HFFc6 (cell line): Measurements from ENCODE around the gene GASK1A. TPM values are rescaled to one million over a fixed set of nuclear protein-coding genes. Genes with fewer than 3 reads are reported as not detected.
A peak's percentile ranks its signal among the peaks of the same experiment; 100 is the strongest.

ENCODE experiments used
- DNase-seq: peaks from one replicate; pipeline ENCODE4 v3.0.0-alpha.2; 2018
- H3K27ac Mint-ChIP-seq: 2 replicates; pipeline ENCODE4 v1.8.0; 2020; ENCODE audit warnings: mild to moderate bottlenecking, mixed read lengths
- H3K27me3 Mint-ChIP-seq: 2 replicates; pipeline ENCODE4 v1.8.0; 2021; ENCODE audit warnings: mild to moderate bottlenecking, moderate library complexity, mixed read lengths; ENCODE audit not compliant: insufficient read depth
- H3K36me3 Mint-ChIP-seq: 2 replicates; pipeline ENCODE4 v1.8.0; 2021; ENCODE audit warnings: low read depth, mixed read lengths
- H3K4me1 Mint-ChIP-seq: 2 replicates; pipeline ENCODE4 v1.8.0; 2020; ENCODE audit warnings: low read depth, mixed read lengths
- H3K4me3 Mint-ChIP-seq: 2 replicates; pipeline ENCODE4 v1.8.0; 2020; ENCODE audit warnings: mild to moderate bottlenecking, moderate library complexity, mixed read lengths
- H3K9me3 Mint-ChIP-seq: 2 replicates; pipeline ENCODE4 v1.8.0; 2020; ENCODE audit warnings: mild to moderate bottlenecking, mixed read lengths
- CTCF ChIP-seq: fragments of 200-600 bp; sonication (generic); IDR thresholded peaks from 2 replicates; pipeline ENCODE4 v1.5.0; 2021; ENCODE audit warnings: antibody characterized with exemption, mild to moderate bottlenecking
- total RNA-seq, 6 experiments: library from RNA; stranded (reverse); fragmentation: NEBNext Ultra II Directional; extraction: Animal tissue kit (Norgen Biotek cat#: 25700); gene quantifications; 2 replicates in 1 of 6; 3 replicates in 5 of 6; pipeline ENCODE4 v1.2.3, GENCODE V29; 2021

Gene GASK1A
- total RNA-seq, 6 experiments from 2014 or later: not detected

- no peak for DNase-seq
- H3K4me3 Mint-ChIP-seq: no peak overlapping the region
- peaks cover 21% of the 10 kb centered on the region for H3K4me1 Mint-ChIP-seq
- H3K27me3 Mint-ChIP-seq: peaks cover 31% of the 10 kb centered on the region
- H3K27ac Mint-ChIP-seq: no peak overlapping the region
- no peaks in the 10 kb centered on the region for H3K36me3 Mint-ChIP-seq
- no peak for TF ChIP-seq CTCF
- H3K9me3 Mint-ChIP-seq: no peaks in the 10 kb centered on the region
Measured at GRCh38 chr3:42999632-43000031, 20.5 kb downstream of the GASK1A start.

- no peak for DNase-seq
- no peak for TF ChIP-seq CTCF
- Mint-ChIP-seq H3K27ac (no peak overlapping the region), H3K4me3 (no peak overlapping the region), H3K36me3 (no peaks in the 10 kb centered on the region), H3K9me3 (no peaks in the 10 kb centered on the region), H3K4me1 (peaks cover 27% of the 10 kb centered on the region), H3K27me3 (peaks cover 30% of the 10 kb centered on the region)
Measured at GRCh38 chr3:43000387-43000786, 21.3 kb downstream of the GASK1A start.

- peak; percentile 81 for DNase-seq
- no peak for TF ChIP-seq CTCF
- H3K4me1 Mint-ChIP-seq: peaks cover 27% of the 10 kb centered on the region
- H3K27ac Mint-ChIP-seq: no peak overlapping the region
- H3K9me3 Mint-ChIP-seq: no peaks in the 10 kb centered on the region
- 0 out of 2 replicates have a peak overlapping the region, but pooled peaks have one; percentile 14 for H3K4me3 Mint-ChIP-seq
- no peaks in the 10 kb centered on the region for H3K36me3 Mint-ChIP-seq
- H3K27me3 Mint-ChIP-seq: peaks cover 28% of the 10 kb centered on the region
Measured at GRCh38 chr3:43001094-43001553, 22.0 kb downstream of the GASK1A start.

GRCh38 chr3:43001556-43002121 lies 22.5 kb downstream of the GASK1A start:
- peaks cover 28% of the 10 kb centered on the region for H3K27me3 Mint-ChIP-seq
- no peak overlapping the region for H3K27ac Mint-ChIP-seq
- no peak for TF ChIP-seq CTCF
- peaks cover 27% of the 10 kb centered on the region for H3K4me1 Mint-ChIP-seq
- H3K9me3 Mint-ChIP-seq: no peaks in the 10 kb centered on the region
- no peak for DNase-seq
- H3K4me3 Mint-ChIP-seq: 0 out of 2 replicates have a peak overlapping the region, but pooled peaks have one; percentile 14
- H3K36me3 Mint-ChIP-seq: no peaks in the 10 kb centered on the region

- Mint-ChIP-seq H3K36me3 (no peaks in the 10 kb centered on the region), H3K27ac (no peak overlapping the region), H3K4me1 (peaks cover 27% of the 10 kb centered on the region), H3K27me3 (peaks cover 19% of the 10 kb centered on the region), H3K9me3 (no peaks in the 10 kb centered on the region), H3K4me3 (no peak overlapping the region)
- TF ChIP-seq CTCF: no peak
- DNase-seq: no peak
Measured at GRCh38 chr3:43004282-43004681, 25.2 kb downstream of the GASK1A start.
